Activated gamma-delta T cell treated with Interleukin-2 at 50 U/mL for 16 hours (primary cell): ENCODE measurements around the gene GLS2.
"Not testable (repeated sequence)": the region's sequence is repeated elsewhere in the genome, so short reads cannot be mapped to it uniquely, and the experiment has no call there.

ENCODE experiments used
- DNase-seq: peaks from one replicate; pipeline ENCODE4 v3.0.0-alpha.2; 2020

Gene GLS2

GRCh38 chr12:56490360-56490759 lies 2.4 kb upstream of the GLS2 start:
- DNase-seq, result no peak

- no peak for DNase-seq
These were observed 417 bp downstream of the GLS2 start for GRCh38 chr12:56487448-56488040.

- no peak for DNase-seq
These were observed 1.3 kb downstream of the GLS2 start for GRCh38 chr12:56486694-56487093.

- DNase-seq, result no peak
These were observed 3.4 kb downstream of the GLS2 start for GRCh38 chr12:56484566-56484965.

GRCh38 chr12:56479625-56480024 lies 8.3 kb downstream of the GLS2 start:
- DNase-seq, result no peak

GRCh38 chr12:56477521-56478225 lies 10.3 kb downstream of the GLS2 start:
- no peak for DNase-seq

- DNase-seq, result no peak
These were observed 11.0 kb downstream of the GLS2 start for GRCh38 chr12:56476972-56477432.

GRCh38 chr12:56476143-56476542 lies 11.8 kb downstream of the GLS2 start:
- no peak for DNase-seq

GRCh38 chr12:56474389-56474788 lies 13.6 kb downstream of the GLS2 start:
- no peak for DNase-seq

- DNase-seq, result no peak
These were observed 18.7 kb downstream of the GLS2 start for GRCh38 chr12:56469007-56469930.

GRCh38 chr12:56468216-56469006 lies 19.6 kb downstream of the GLS2 start, which contains the start of gene SPRYD4:
Gene SPRYD4 (plus strand): TSS chr12:56468578. CDS start chr12:56468592, 14 bp downstream.
- peak; percentile 91 for DNase-seq

- DNase-seq, result no peak
These were observed 25.4 kb downstream of the GLS2 start for GRCh38 chr12:56462565-56462964.

- DNase-seq, result no peak
These were observed 26.5 kb downstream of the GLS2 start for GRCh38 chr12:56461235-56462159.

- no peak for DNase-seq
These were observed 30.1 kb downstream of the GLS2 start for GRCh38 chr12:56457817-56458216.

GRCh38 chr12:56454557-56454956 lies 33.4 kb downstream of the GLS2 start, which contains the start of gene MIP:
Gene MIP (minus strand): TSS chr12:56454657. CDS start chr12:56454613, 44 bp downstream.
- DNase-seq, result no peak

- no peak for DNase-seq
These were observed 36.8 kb downstream of the GLS2 start for GRCh38 chr12:56451147-56451546.

- DNase-seq, result no peak
These were observed 37.7 kb downstream of the GLS2 start for GRCh38 chr12:56450241-56450640.

GRCh38 chr12:56449622-56449984 lies 38.4 kb downstream of the GLS2 start:
- DNase-seq, result no peak

- peak; percentile 78 for DNase-seq
These were observed 38.9 kb downstream of the GLS2 start, which contains the start of gene TIMELESS for GRCh38 chr12:56448860-56449621. Gene TIMELESS (minus strand): TSS chr12:56449426. CDS start chr12:56434170, 15,256 bp downstream.

- DNase-seq, result not testable (repeated sequence)
These were observed 44.8 kb downstream of the GLS2 start for GRCh38 chr12:56443208-56443607.
